Calu3 (cell line): ENCODE results near the gene CHSY1. TPM values are rescaled to one million over a fixed set of nuclear protein-coding genes. Genes with fewer than 3 reads are reported as not detected.
A peak's percentile ranks its signal among the peaks of the same experiment; 100 is the strongest.

ENCODE experiments used
- BruUV-seq: library from RNA; stranded (reverse); fragments of 400-500 nt; replicated peaks from 2 replicates; lab custom pipeline; 2021; lab: Mats Ljungman, UMichigan
- CTCF ChIA-PET: fragments of 300-600 bp; sonication (Branson Sonifier 250); formaldehyde crosslinking; loops from one replicate; lab custom pipeline; 2022; ENCODE audit warnings: antibody characterized with exemption; lab: Charles Lee
- DNase-seq: peaks from one replicate; pipeline ENCODE4 v3.0.0; 2022
- H3K27ac Mint-ChIP-seq: one replicate; pipeline ENCODE4 v1.8.0; 2022; ENCODE audit warnings: mixed read lengths; ENCODE audit not compliant: unreplicated experiment
- H3K27me3 Mint-ChIP-seq: one replicate; pipeline ENCODE4 v1.8.0; 2022; ENCODE audit warnings: mixed read lengths; ENCODE audit not compliant: unreplicated experiment
- H3K36me3 Mint-ChIP-seq: one replicate; pipeline ENCODE4 v1.8.0; 2022; ENCODE audit warnings: mild to moderate bottlenecking, moderate library complexity, mixed read lengths; ENCODE audit not compliant: insufficient read depth, unreplicated experiment
- H3K4me1 Mint-ChIP-seq: one replicate; pipeline ENCODE4 v1.8.0; 2022; ENCODE audit warnings: mild to moderate bottlenecking, low read depth, mixed read lengths; ENCODE audit not compliant: unreplicated experiment
- H3K4me3 Mint-ChIP-seq: one replicate; pipeline ENCODE4 v1.8.0; 2022; ENCODE audit warnings: mild to moderate bottlenecking, low read depth, moderate library complexity, mixed read lengths; ENCODE audit not compliant: unreplicated experiment
- H3K9me3 Mint-ChIP-seq: one replicate; pipeline ENCODE4 v1.8.0; 2022; ENCODE audit warnings: low read depth, mixed read lengths; ENCODE audit not compliant: unreplicated experiment
- intact Hi-C: fragments of 100-400 bp; cut with micrococcal nuclease; formaldehyde crosslinking; loops from one replicate; pipeline ENCODE4 v1.10.0; 2022; ENCODE audit not compliant: unreplicated experiment
- total RNA-seq: library from RNA; stranded (reverse); gene quantifications from 2 replicates; pipeline ENCODE4 v1.2.3, GENCODE V29; 2022
- TF ChIP-seq, protein P1 (sequence below): fragments of 200-600 bp; IDR thresholded peaks from one replicate; pipeline ENCODE4 v1.8.0; 2022; ENCODE audit warnings: antibody characterized with exemption; ENCODE audit not compliant: unreplicated experiment

Gene CHSY1
- total RNA-seq, 1 experiment from 2014 or later, result 25.0 TPM

DNA sequence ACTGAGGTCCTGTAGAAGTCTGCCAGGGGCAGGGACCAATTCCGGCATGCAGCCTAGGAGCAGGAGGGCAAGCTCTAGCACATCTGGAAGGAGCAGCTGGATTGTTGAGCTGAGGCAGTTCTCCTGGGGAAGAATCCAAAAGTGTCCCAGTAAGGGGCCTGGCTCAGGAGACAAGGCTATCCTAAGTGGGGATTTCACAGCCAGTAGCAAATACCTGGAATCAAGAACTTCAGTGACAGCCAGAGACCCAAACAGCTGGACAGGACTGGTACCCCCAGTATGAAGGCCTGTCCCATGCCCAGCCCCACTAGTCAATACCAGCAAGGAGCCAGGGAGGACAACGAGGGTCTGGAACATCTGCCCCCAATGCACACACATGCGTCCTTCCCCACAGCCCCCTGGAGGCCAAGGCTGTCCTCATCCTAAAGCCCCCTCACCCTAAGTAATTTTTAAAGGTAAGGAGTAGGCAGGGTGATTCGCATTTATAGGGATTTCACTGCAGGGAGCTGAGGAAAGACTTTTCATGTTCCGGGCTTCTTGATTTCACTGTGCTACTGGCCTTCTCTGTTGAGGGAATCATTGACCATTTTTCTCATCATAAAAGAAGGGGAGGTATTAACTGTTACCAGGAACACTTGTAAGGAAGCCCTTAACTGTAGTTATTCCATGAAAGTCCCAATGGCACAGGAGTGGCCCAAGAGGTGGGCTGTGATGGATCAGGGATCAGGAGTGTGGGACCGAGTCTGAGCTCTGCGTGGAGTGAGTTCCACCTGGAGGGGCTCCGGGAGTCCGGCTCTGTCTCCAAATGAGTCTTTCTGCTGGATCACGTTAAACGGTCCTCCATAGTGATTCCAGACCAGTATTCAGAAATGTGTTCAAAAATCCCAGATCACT lies 2.6 kb upstream of the CHSY1 start:
- no TSS peak for BruUV-seq
- Mint-ChIP-seq H3K27me3 (peaks cover 26% of the 10 kb centered on the region), H3K4me1 (peaks cover 11% of the 10 kb centered on the region), H3K9me3 (no peaks in the 10 kb centered on the region), H3K4me3 (no peak overlapping the region), H3K27ac (no peak overlapping the region), H3K36me3 (peaks cover 27% of the 10 kb centered on the region)
- CTCF ChIA-PET, result interaction anchor here (0.6 kb wide), 1 partner anchor 243 kb away, joined by 3 read pairs; no protein-coding TSS in a partner anchor
- TF ChIP-seq, protein P1, sequence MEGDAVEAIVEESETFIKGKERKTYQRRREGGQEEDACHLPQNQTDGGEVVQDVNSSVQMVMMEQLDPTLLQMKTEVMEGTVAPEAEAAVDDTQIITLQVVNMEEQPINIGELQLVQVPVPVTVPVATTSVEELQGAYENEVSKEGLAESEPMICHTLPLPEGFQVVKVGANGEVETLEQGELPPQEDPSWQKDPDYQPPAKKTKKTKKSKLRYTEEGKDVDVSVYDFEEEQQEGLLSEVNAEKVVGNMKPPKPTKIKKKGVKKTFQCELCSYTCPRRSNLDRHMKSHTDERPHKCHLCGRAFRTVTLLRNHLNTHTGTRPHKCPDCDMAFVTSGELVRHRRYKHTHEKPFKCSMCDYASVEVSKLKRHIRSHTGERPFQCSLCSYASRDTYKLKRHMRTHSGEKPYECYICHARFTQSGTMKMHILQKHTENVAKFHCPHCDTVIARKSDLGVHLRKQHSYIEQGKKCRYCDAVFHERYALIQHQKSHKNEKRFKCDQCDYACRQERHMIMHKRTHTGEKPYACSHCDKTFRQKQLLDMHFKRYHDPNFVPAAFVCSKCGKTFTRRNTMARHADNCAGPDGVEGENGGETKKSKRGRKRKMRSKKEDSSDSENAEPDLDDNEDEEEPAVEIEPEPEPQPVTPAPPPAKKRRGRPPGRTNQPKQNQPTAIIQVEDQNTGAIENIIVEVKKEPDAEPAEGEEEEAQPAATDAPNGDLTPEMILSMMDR, result no peak
- DNase-seq, result no peak
- intact Hi-C loops, result loop anchor here (5.0 to 10.0 kb wide), 4 partner anchors 87 to 627 kb away; no protein-coding TSS in a partner anchor

DNA sequence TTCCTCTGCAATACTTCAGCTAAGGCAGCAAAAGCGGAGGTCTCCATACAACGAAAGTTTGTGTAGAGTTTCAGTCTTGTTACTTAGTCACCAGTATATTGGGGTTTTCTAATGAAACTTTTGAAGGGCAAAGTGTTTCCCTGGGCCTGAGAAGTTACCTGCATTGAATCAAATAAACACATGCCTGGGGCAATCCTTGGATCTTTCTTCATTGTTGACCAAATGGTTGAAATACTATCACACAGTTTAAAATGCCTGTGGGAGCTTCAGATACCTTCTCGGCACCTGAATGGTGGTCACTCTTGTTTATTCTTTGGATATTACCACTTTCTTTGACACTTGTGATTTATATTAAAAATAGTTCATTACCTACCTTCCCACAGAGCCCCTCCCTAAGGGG lies 988 bp upstream of the CHSY1 start:
- TF ChIP-seq, protein P1, result no peak
- peak overlapping the region; percentile 64 for H3K27ac Mint-ChIP-seq
- H3K4me3 Mint-ChIP-seq, result peak overlapping the region; percentile 83
- H3K4me1 Mint-ChIP-seq, result peaks cover 11% of the 10 kb centered on the region
- DNase-seq, result no peak
- H3K27me3 Mint-ChIP-seq, result peaks cover 14% of the 10 kb centered on the region
- H3K36me3 Mint-ChIP-seq, result peaks cover 28% of the 10 kb centered on the region
- intact Hi-C loops, result loop anchor here (5.0 to 10.0 kb wide), 2 partner anchors 86 to 328 kb away; no protein-coding TSS in a partner anchor
- no peaks in the 10 kb centered on the region for H3K9me3 Mint-ChIP-seq
- CTCF ChIA-PET, result no interaction called here
- TSS peak; percentile 65 for BruUV-seq

DNA sequence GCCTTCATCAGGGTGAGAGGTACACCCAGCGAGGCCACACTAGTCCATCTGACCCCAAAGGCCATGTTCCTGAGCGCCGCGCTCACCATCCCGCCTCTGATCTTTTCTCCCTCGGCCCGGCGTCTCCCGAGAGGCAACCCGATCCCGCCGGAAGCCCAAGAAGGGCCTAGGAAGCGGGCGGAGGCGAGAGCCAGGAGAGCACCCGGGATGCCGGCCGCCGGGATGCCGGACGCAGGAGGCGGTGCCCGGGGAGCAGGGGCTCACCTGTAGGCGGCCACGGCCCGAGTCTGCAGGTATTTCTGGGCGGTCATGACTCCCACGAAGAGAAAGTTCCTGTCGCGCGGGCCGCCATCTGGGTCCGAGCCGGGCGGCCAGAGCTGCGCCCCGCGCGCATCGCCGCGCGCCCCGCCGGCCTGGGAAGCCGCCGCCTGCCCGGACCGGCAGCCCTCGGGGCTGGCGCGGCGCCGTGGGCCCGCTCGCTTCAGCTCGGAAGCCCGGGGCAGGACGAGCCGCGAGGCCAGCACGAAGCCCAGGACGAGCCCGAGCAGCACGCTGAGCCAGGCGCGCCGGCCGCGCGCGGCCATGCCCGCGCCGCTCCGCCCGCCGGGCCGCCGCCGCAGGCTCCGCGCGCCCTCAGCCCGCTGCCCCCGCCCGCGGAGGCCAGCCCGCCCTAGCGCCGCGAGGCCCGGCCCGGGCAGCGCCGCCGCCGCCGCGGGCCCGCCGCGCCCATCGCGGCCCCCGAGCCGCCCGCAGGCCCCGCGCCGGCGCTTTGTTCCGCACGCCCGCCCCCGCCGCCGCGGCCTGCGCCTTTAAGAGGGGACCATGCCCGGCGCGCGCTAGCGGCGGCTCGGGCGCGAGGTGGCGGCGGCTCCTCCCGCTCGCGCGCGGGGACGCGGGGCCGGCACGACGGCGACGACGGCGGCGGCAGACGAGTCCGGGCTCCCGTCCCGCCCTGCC lies 697 bp downstream of the CHSY1 start:
- intact Hi-C loops, result loop anchor here (1.0 to 10.0 kb wide), 5 partner anchors 13 to 326 kb away; no protein-coding TSS in a partner anchor
- CTCF ChIA-PET, result interaction anchor here (0.6 to 1.3 kb wide), 5 partner anchors 143 to 282 kb away, joined by 3 to 7 read pairs (median 3); no protein-coding TSS in a partner anchor
- peak overlapping the region; percentile 83 for H3K4me3 Mint-ChIP-seq
- peaks cover 14% of the 10 kb centered on the region for H3K27me3 Mint-ChIP-seq
- peak overlapping the region; percentile 7 for H3K27ac Mint-ChIP-seq
- H3K9me3 Mint-ChIP-seq, result no peaks in the 10 kb centered on the region
- TF ChIP-seq, protein P1, result no peak
- peak; percentile 58 for DNase-seq
- H3K4me1 Mint-ChIP-seq, result peaks cover 20% of the 10 kb centered on the region
- no TSS peak for BruUV-seq
- peaks cover 34% of the 10 kb centered on the region for H3K36me3 Mint-ChIP-seq

DNA sequence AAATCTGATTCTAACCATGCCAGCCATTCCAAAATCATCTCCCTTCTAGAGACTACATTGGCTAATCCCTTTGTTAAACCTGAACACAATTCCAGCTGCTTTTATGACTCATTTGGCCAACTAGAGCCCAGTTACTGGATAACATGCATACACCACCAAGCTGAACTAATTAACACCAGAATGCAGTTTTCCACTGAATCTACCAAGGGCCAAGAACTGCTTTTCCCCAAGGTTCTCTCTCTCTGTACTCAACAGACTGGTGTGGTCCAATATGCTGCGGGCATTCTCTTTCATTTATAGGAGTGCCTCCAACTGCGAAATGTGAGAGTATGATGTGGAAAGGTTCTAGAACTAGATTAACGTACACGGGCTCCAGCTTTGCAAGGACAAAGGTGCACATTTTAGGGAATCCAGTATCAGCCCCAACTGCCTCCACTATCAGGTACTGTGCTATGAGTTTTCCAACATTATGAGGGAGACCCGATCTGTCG lies 1.5 kb downstream of the CHSY1 start:
- CTCF ChIA-PET, result interaction anchor here (0.6 to 1.3 kb wide), 3 partner anchors 142 to 242 kb away, joined by 3 to 7 read pairs (median 3); no protein-coding TSS in a partner anchor
- Mint-ChIP-seq H3K36me3 (peaks cover 34% of the 10 kb centered on the region), H3K27me3 (peaks cover 14% of the 10 kb centered on the region), H3K27ac (peak overlapping the region; percentile 7), H3K4me3 (peak overlapping the region; percentile 83), H3K4me1 (peaks cover 20% of the 10 kb centered on the region), H3K9me3 (no peaks in the 10 kb centered on the region)
- no peak for DNase-seq
- BruUV-seq, result TSS peak; percentile 63
- intact Hi-C loops, result loop anchor here (1.0 to 10.0 kb wide), 4 partner anchors 83 to 326 kb away; no protein-coding TSS in a partner anchor
- TF ChIP-seq, protein P1, result no peak
